H1 (cell line): Measurements from ENCODE around the gene SLC26A1. TPM values are rescaled to one million over a fixed set of nuclear protein-coding genes. Genes with fewer than 3 reads are reported as not detected.

Source experiments
- CTCF ChIA-PET: fragments of 300-600 bp; sonication (Branson Sonifier 250); formaldehyde crosslinking; loops from one replicate; lab custom pipeline; 2021; ENCODE audit not compliant: partially characterized antibody; lab: Charles Lee
- POLR2A ChIA-PET: fragments of 300-600 bp; sonication (Branson Sonifier 250); formaldehyde crosslinking; loops from one replicate; lab custom pipeline; 2021; ENCODE audit warnings: inconsistent platforms; ENCODE audit not compliant: partially characterized antibody; lab: Charles Lee
- DNase-seq, 2 experiments: peaks; one replicate each; pipeline versions ENCODE4 v3.0.0 to v3.0.0-alpha.2; 2010 to 2022; ENCODE audit warnings: low spot score in 2 of 2, low read depth in 1 of 2, mixed read lengths in 1 of 2
- FAIRE-seq: peaks from 2 replicates; lab custom pipeline; 2011; peaks lifted over from hg19 to GRCh38; lab: Jason Lieb, UNC
- H2AFZ ChIP-seq: 2 replicates; pipeline ENCODE4 v1.8.1; 2012; ENCODE audit warnings: low read length, inconsistent platforms
- H2AK5ac ChIP-seq: 2 replicates; pipeline ENCODE4 v1.6.1; 2013; ENCODE audit warnings: low read depth, low read length
- H2BK120ac ChIP-seq: replicated peaks from 2 replicates; pipeline ENCODE3; 2013; ENCODE audit warnings: low read depth, low read length, inconsistent platforms
- H2BK12ac ChIP-seq: 2 replicates; pipeline ENCODE4 v1.6.1; 2013; ENCODE audit warnings: low read depth, low read length
- H2BK15ac ChIP-seq: 2 replicates; pipeline ENCODE4 v1.6.1; 2013; ENCODE audit warnings: low read length
- H2BK20ac ChIP-seq: 2 replicates; pipeline ENCODE4 v1.6.1; 2013; ENCODE audit warnings: low read length
- H2BK5ac ChIP-seq: 2 replicates; pipeline ENCODE4 v1.6.1; 2013; ENCODE audit warnings: low read depth, low read length
- H3K14ac ChIP-seq: 2 replicates; pipeline ENCODE4 v1.6.1; 2013; ENCODE audit warnings: inconsistent platforms; ENCODE audit not compliant: insufficient read length
- H3K18ac ChIP-seq: 2 replicates; pipeline ENCODE4 v1.6.1; 2013; ENCODE audit warnings: low read length; ENCODE audit errors: extremely low read depth
- H3K23ac ChIP-seq: 2 replicates; pipeline ENCODE4 v1.6.1; 2013; ENCODE audit warnings: inconsistent platforms; ENCODE audit not compliant: insufficient read length
- H3K23me2 ChIP-seq: 2 replicates; pipeline ENCODE4 v1.6.1; 2013; ENCODE audit warnings: low read depth, low read length
- H3K27ac ChIP-seq: 2 replicates; pipeline ENCODE4 v1.6.1; 2011; ENCODE audit warnings: low read depth, low read length, inconsistent platforms
- H3K27me3 ChIP-seq, 4 experiments: replicated peaks in 1 of 4; 1 replicate in 1 of 4; 2 replicates in 3 of 4; pipeline versions ENCODE4 v1.6.1 to v1.8.1; 2011 to 2013; ENCODE audit warnings: low read length in 3 of 4, mild to moderate bottlenecking in 3 of 4, inconsistent platforms in 2 of 4, mixed read lengths in 2 of 4, moderate library complexity in 1 of 4; ENCODE audit not compliant: control insufficient read depth in 3 of 4, insufficient read depth in 3 of 4; ENCODE audit errors: extremely low read depth in 1 of 4
- H3K36me3 ChIP-seq, 4 experiments: 2 replicates each; pipeline versions ENCODE4 v1.6.1 to v1.8.1; 2011 to 2013; ENCODE audit warnings: mild to moderate bottlenecking in 4 of 4, low read length in 3 of 4, moderate library complexity in 2 of 4, control low read depth in 1 of 4, inconsistent platforms in 1 of 4; ENCODE audit not compliant: insufficient read depth in 4 of 4, control insufficient read depth in 2 of 4
- H3K4ac ChIP-seq: replicated peaks from 2 replicates; pipeline ENCODE3; 2013; ENCODE audit warnings: low read length, low read depth, mixed read lengths, inconsistent platforms; ENCODE audit not compliant: insufficient read length
- H3K4me1 ChIP-seq, 4 experiments: replicated peaks in 1 of 4; 1 replicate in 1 of 4; 2 replicates in 3 of 4; pipeline versions ENCODE4 v1.6.1 to v1.8.1; 2011 to 2013; ENCODE audit warnings: low read length in 3 of 4, inconsistent platforms in 2 of 4, mixed read lengths in 1 of 4; ENCODE audit not compliant: insufficient read depth in 4 of 4, control insufficient read depth in 3 of 4
- H3K4me2 ChIP-seq, 2 experiments: 2 replicates each; pipeline versions ENCODE4 v1.6.1 to v1.8.1; 2011 to 2013; ENCODE audit warnings: low read depth in 2 of 2, low read length in 2 of 2, control low read depth in 1 of 2, inconsistent platforms in 1 of 2, mild to moderate bottlenecking in 1 of 2; ENCODE audit not compliant: insufficient read depth in 1 of 2
- H3K4me3 ChIP-seq, 4 experiments: fragments of 200-600, 300-600 bp in 1 of 4; sonication (generic), shearing (Covaris generic), sonication (Bioruptor Twin) in 1 of 4; 2 replicates each; pipeline versions ENCODE4 v1.5.1 to v1.8.1; 2011 to 2016; ENCODE audit warnings: low read length in 4 of 4, low read depth in 3 of 4, control low read depth in 2 of 4, inconsistent platforms in 2 of 4, mild to moderate bottlenecking in 2 of 4, mixed read lengths in 1 of 4, moderate library complexity in 1 of 4; ENCODE audit not compliant: insufficient read depth in 2 of 4; ENCODE audit errors: extremely low read depth in 1 of 4
- H3K56ac ChIP-seq: replicated peaks from 2 replicates; pipeline ENCODE3; 2013; ENCODE audit warnings: low read depth, mild to moderate bottlenecking, mixed read lengths, low read length, inconsistent platforms; ENCODE audit not compliant: insufficient read length
- H3K79me1 ChIP-seq: 2 replicates; pipeline ENCODE4 v1.6.1; 2013; ENCODE audit warnings: low read depth, low read length, control low read depth
- H3K79me2 ChIP-seq, 2 experiments: 2 replicates each; pipeline versions ENCODE4 v1.6.1 to v1.8.1; 2012 to 2013; ENCODE audit warnings: low read length in 2 of 2, mild to moderate bottlenecking in 2 of 2, inconsistent platforms in 1 of 2; ENCODE audit not compliant: insufficient read depth in 2 of 2, control insufficient read depth in 1 of 2
- H3K9ac ChIP-seq, 4 experiments: replicated peaks in 1 of 4; 1 replicate in 1 of 4; 2 replicates in 3 of 4; pipeline versions ENCODE4 v1.6.1 to v1.8.1; 2011 to 2013; ENCODE audit warnings: low read depth in 3 of 4, low read length in 3 of 4, control low read depth in 2 of 4, mild to moderate bottlenecking in 2 of 4, moderate library complexity in 2 of 4, inconsistent platforms in 1 of 4; ENCODE audit errors: extremely low read depth in 1 of 4
- H3K9me3 ChIP-seq, 2 experiments: 2 replicates each; pipeline versions ENCODE4 v1.6.1 to v1.8.1; 2012 to 2013; ENCODE audit warnings: mild to moderate bottlenecking in 2 of 2, moderate library complexity in 2 of 2, control low read depth in 1 of 2, inconsistent platforms in 1 of 2, low read depth in 1 of 2, low read length in 1 of 2, mixed read lengths in 1 of 2; ENCODE audit not compliant: insufficient read depth in 2 of 2
- H4K20me1 ChIP-seq, 2 experiments: replicated peaks in 1 of 2; 2 replicates each; pipeline versions ENCODE3 to v1.8.1; 2011 to 2013; ENCODE audit warnings: inconsistent platforms in 2 of 2, low read length in 2 of 2, mild to moderate bottlenecking in 1 of 2; ENCODE audit not compliant: insufficient read depth in 2 of 2, control insufficient read depth in 1 of 2
- H4K5ac ChIP-seq: 2 replicates; pipeline ENCODE4 v1.6.1; 2013; ENCODE audit warnings: low read length, low read depth, mixed read lengths, inconsistent platforms; ENCODE audit not compliant: insufficient read length
- H4K8ac ChIP-seq: 2 replicates; pipeline ENCODE4 v1.8.0; 2013; ENCODE audit warnings: mild to moderate bottlenecking, moderate library complexity, low read length, inconsistent platforms; ENCODE audit not compliant: insufficient read depth; ENCODE audit errors: extremely low read depth
- H4K91ac ChIP-seq: replicated peaks from 2 replicates; pipeline ENCODE3; 2013; ENCODE audit warnings: low read length, mixed read lengths, inconsistent platforms; ENCODE audit not compliant: insufficient read length
- BRCA1 ChIP-seq: IDR thresholded peaks from 2 replicates; pipeline ENCODE4 v1.6.1; 2012; ENCODE audit warnings: low read depth, low read length, improper control_type of control experiment
- CHD1 ChIP-seq: IDR thresholded peaks from 2 replicates; pipeline ENCODE4 v1.6.1; 2012; ENCODE audit warnings: low read depth, low read length, improper control_type of control experiment
- EZH2 ChIP-seq: fragments of 200-600 bp; sonication (generic); IDR thresholded peaks from 2 replicates; pipeline ENCODE4 v1.7.1; 2012; ENCODE audit warnings: low read depth, mild to moderate bottlenecking, moderate library complexity, low read length, inconsistent platforms; ENCODE audit not compliant: severe bottlenecking
- HDAC2 ChIP-seq, 2 experiments: fragments of 300-600 bp in 1 of 2; sonication (generic) in 1 of 2; IDR thresholded peaks; 2 replicates each; pipeline ENCODE4 v1.6.1; 2011 to 2012; ENCODE audit warnings: low read depth in 2 of 2, low read length in 2 of 2, mild to moderate bottlenecking in 2 of 2, moderate library complexity in 2 of 2, borderline replicate concordance in 1 of 2, inconsistent platforms in 1 of 2
- SIX5 ChIP-seq: IDR thresholded peaks from 2 replicates; pipeline ENCODE4 v1.6.1; 2011; ENCODE audit warnings: mild to moderate bottlenecking, low read depth, low read length
- SRF ChIP-seq: IDR thresholded peaks from 2 replicates; pipeline ENCODE4 v1.6.1; 2011; ENCODE audit warnings: mild to moderate bottlenecking, low read depth, low read length, moderate library complexity
- WGBS, 2 experiments: shearing (Covaris generic) in 1 of 2; methylation state at CpG; one replicate each; pipeline versions ENCODE4 v1.1.6 to v1.1.7; 2013 to 2015; ENCODE audit warnings: low lambda C conversion rate in 2 of 2, mixed read lengths in 2 of 2, inconsistent platforms in 1 of 2, low coverage in 1 of 2, missing lambda C conversion rate in 1 of 2; ENCODE audit not compliant: insufficient replicate concordance in 2 of 2, insufficient coverage in 1 of 2, insufficient read length in 1 of 2; ENCODE audit errors: extremely low coverage in 1 of 2, missing lambda C conversion rate in 1 of 2; 5-methylcytosine and 5-hydroxymethylcytosine counted together
- polyA plus RNA-seq, 7 experiments: library from polyadenylated mRNA; depleted of rRNA in 3 of 7; stranded (reverse) in 5 of 7; unstranded in 2 of 7; fragments of >200 nt in 5 of 7; fragments of 200-250 nt in 2 of 7; gene quantifications; 1 replicate in 5 of 7; 2 replicates in 1 of 7; 4 replicates in 1 of 7; pipeline versions ENCODE4 v1.2.1 to v1.2.3, GENCODE V29; 2011 to 2013; ENCODE audit warnings: missing spikeins in 2 of 7, mixed read lengths in 2 of 7
- total RNA-seq: library from RNA; stranded (reverse); fragmentation: NEBNext Ultra II Directional; extraction: Animal tissue kit (Norgen Biotek cat#: 25700); gene quantifications from 2 replicates; pipeline ENCODE4 v1.2.1, GENCODE V29; 2021
- TF ChIP-seq, protein P1 (sequence below), 3 experiments: IDR thresholded peaks; 1 replicate in 2 of 3; 2 replicates in 1 of 3; pipeline versions ENCODE4 v1.5.1 to v1.6.1; 2011; ENCODE audit warnings: low read length in 3 of 3, mild to moderate bottlenecking in 3 of 3, inconsistent platforms in 2 of 3, low read depth in 1 of 3, moderate library complexity in 1 of 3; ENCODE audit not compliant: insufficient read depth in 1 of 3; ENCODE audit errors: control extremely low read depth in 1 of 3

The SLC26A1 gene
- total and polyA plus RNA-seq, 2 of the 8 experiments (the other 6 are each of a cell fraction or from before 2014, with no cell fraction given), result 0.11 TPM; not detected in 1

DNA sequence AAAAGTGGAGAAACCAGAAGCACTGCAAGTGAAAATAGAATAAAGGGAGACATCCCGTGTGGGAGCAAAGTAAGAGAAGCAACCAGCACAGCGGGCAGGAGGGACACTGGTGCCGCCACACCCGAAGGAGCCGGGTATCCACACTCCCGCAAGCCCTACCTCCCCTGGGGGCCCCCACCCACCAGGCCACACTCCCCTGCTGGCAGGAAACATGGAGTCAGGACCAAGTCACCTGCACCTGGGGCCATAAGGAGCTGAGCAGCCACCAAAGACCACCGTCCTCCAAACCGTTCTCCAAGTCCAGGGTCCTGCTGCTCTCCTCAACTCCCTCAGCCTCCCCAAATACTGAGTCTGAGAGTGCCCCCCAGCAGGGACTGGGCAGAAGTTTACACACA is 48.7 kb upstream of the SLC26A1 start:
- DNase-seq (no peak), FAIRE-seq (no peak)
- H3K9ac ChIP-seq, result no peak overlapping the region
- no peak for TF ChIP-seq EZH2
- TF ChIP-seq CHD1, result no peak
- no peak for TF ChIP-seq SIX5
- TF ChIP-seq SRF, result no peak
- TF ChIP-seq HDAC2 (IDR thresholded peaks at IDR 0.05; ENCODE audit: borderline replicate concordance in 1 of 2, low read depth in 2 of 2, low read length in 2 of 2), result no peak
- TF ChIP-seq, protein P1, sequence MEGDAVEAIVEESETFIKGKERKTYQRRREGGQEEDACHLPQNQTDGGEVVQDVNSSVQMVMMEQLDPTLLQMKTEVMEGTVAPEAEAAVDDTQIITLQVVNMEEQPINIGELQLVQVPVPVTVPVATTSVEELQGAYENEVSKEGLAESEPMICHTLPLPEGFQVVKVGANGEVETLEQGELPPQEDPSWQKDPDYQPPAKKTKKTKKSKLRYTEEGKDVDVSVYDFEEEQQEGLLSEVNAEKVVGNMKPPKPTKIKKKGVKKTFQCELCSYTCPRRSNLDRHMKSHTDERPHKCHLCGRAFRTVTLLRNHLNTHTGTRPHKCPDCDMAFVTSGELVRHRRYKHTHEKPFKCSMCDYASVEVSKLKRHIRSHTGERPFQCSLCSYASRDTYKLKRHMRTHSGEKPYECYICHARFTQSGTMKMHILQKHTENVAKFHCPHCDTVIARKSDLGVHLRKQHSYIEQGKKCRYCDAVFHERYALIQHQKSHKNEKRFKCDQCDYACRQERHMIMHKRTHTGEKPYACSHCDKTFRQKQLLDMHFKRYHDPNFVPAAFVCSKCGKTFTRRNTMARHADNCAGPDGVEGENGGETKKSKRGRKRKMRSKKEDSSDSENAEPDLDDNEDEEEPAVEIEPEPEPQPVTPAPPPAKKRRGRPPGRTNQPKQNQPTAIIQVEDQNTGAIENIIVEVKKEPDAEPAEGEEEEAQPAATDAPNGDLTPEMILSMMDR (IDR thresholded peaks at IDR 0.05; ENCODE audit: control extremely low read depth in 1 of 3, insufficient read depth in 1 of 3, low read depth in 1 of 3, low read length in 3 of 3), result no peak
- TF ChIP-seq BRCA1, result no peak
- no peak overlapping the region for H2BK120ac ChIP-seq
- ChIA-PET CTCF (interaction anchor here (0.8 kb wide), 1 partner anchor 12 kb away, joined by 3 read pairs; no protein-coding TSS in a partner anchor), POLR2A (no interaction called here)
- H3K4ac ChIP-seq, result peak overlapping the region; percentile 53
- H3K79me2 ChIP-seq, result no peaks in the 10 kb centered on the region
- H4K8ac ChIP-seq, result peak overlapping the region; percentile 80; the same call in 1 of the 2 replicates
- no peak overlapping the region for H4K5ac ChIP-seq
- no peaks in the 10 kb centered on the region for H3K79me1 ChIP-seq
- peaks cover 0 to 2% of the 10 kb centered on the region in 2 experiments for H4K20me1 ChIP-seq
- peaks cover 0 to 26% (median 15%) of the 10 kb centered on the region in 4 experiments; a peak in 6 of 7 replicates for H3K4me1 ChIP-seq
- no peak overlapping the region for H4K91ac ChIP-seq
- H3K23me2 ChIP-seq, result peaks cover 14% of the 10 kb centered on the region
- H3K14ac ChIP-seq, result no peak overlapping the region
- no peak overlapping the region for H2BK5ac ChIP-seq
- H2BK20ac ChIP-seq, result no peak overlapping the region
- H3K9me3 ChIP-seq, result no peaks in the 10 kb centered on the region
- H2AK5ac ChIP-seq, result 0 out of 2 replicates have a peak overlapping the region, but pooled peaks have one; percentile 65
- WGBS, 2 experiments, result 92% methylated on average over 8 of the region's 8 CpGs; no CpG with 5 or more reads in 1 of the 2 experiments
- no peak overlapping the region for H2BK12ac ChIP-seq
- H2AFZ ChIP-seq, result no peak overlapping the region
- H3K27me3 ChIP-seq, result peaks cover 0 to 5% (median 0%) of the 10 kb centered on the region in 4 experiments; a peak in 3 of 7 replicates
- H2BK15ac ChIP-seq, result no peak overlapping the region
- H3K18ac ChIP-seq, result no peak overlapping the region
- no peak overlapping the region for H3K4me3 ChIP-seq
- no peak overlapping the region for H3K56ac ChIP-seq
- H3K36me3 ChIP-seq, result no peaks in the 10 kb centered on the region
- H3K23ac ChIP-seq, result no peak overlapping the region
- H3K4me2 ChIP-seq, result 0 out of 4 replicates have a peak overlapping the region, but pooled peaks of 1 of the 2 experiments have one; percentile 2
- H3K27ac ChIP-seq, result no peak overlapping the region
